DOHH2 (cell line): Measurements from ENCODE around the gene SAXO2.
"Not testable (repeated sequence)": the region's sequence is repeated elsewhere in the genome, so short reads cannot be mapped to it uniquely, and the experiment has no call there.

Experiments used
- EZH2phosphoT487 ChIP-seq: fragments of 200-600 bp; sonication (generic); IDR thresholded peaks from 2 replicates; pipeline ENCODE4 v1.6.1; 2017; ENCODE audit warnings: borderline replicate concordance, mild to moderate bottlenecking, antibody characterized with exemption, low read length, moderate library complexity, mixed read lengths
- TF ChIP-seq, protein P1 (sequence below): fragments of 200-600 bp; sonication (generic); IDR thresholded peaks from one replicate; pipeline ENCODE4 v1.5.1; 2014; ENCODE audit warnings: antibody characterized with exemption, mild to moderate bottlenecking, low read depth, low read length; ENCODE audit not compliant: poor library complexity, severe bottlenecking

DNA sequence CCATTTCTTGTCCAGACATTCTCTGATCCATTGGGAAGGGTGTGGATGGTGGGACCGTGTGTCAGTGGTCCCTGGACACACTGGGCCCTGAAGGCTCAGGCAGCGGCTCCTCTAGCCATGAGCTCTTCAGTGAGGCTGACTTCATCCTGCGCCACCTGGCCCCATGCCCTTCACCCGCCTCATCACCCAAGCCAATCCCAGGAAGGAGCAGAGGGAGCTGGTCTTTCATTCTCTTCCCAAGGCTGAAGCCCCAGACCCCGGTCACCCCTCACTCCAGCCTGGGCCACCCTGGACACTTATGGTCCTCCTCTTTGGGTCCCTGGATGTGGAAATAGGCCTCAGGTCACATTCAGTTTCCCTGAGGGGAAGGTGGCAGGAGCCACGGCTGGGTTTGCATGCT, 62.2 kb downstream of the SAXO2 start:
- TF ChIP-seq, protein P1, sequence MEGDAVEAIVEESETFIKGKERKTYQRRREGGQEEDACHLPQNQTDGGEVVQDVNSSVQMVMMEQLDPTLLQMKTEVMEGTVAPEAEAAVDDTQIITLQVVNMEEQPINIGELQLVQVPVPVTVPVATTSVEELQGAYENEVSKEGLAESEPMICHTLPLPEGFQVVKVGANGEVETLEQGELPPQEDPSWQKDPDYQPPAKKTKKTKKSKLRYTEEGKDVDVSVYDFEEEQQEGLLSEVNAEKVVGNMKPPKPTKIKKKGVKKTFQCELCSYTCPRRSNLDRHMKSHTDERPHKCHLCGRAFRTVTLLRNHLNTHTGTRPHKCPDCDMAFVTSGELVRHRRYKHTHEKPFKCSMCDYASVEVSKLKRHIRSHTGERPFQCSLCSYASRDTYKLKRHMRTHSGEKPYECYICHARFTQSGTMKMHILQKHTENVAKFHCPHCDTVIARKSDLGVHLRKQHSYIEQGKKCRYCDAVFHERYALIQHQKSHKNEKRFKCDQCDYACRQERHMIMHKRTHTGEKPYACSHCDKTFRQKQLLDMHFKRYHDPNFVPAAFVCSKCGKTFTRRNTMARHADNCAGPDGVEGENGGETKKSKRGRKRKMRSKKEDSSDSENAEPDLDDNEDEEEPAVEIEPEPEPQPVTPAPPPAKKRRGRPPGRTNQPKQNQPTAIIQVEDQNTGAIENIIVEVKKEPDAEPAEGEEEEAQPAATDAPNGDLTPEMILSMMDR = not testable (repeated sequence)
- TF ChIP-seq EZH2phosphoT487 = not testable (repeated sequence)
